ENCODE measurements around the gene OR52K2.
"Not testable (repeated sequence)": the region's sequence is repeated elsewhere in the genome, so short reads cannot be mapped to it uniquely, and the experiment has no call there.

OR52K2 gene

DNA sequence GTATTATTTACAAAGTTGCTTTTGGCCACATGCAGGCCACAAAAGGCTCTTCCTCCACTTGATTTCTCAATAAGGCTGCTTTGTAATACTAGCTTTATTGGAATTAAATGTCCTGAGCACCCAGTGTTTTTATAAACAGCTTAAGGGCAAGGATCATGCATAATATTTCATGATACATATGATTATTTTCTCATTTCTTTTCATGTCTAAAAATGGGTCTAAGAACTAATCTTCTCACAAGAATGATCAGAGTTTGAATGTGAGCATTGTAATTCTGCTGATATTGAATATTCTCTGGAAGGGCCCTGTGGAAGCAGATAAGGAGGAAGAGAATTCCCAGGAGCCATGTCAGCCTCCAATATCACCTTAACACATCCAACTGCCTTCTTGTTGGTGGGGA, at the start of gene OR52K2:
Gene OR52K2, plus strand, starts transcription at position 301 of the 400 bp plus-strand sequence. Its CDS starts 45 bp downstream, at position 346.
- in situ Hi-C loops (cut with MboI; ENCODE audit: low sequenced_read_pairs), result no loop called here

DNA sequence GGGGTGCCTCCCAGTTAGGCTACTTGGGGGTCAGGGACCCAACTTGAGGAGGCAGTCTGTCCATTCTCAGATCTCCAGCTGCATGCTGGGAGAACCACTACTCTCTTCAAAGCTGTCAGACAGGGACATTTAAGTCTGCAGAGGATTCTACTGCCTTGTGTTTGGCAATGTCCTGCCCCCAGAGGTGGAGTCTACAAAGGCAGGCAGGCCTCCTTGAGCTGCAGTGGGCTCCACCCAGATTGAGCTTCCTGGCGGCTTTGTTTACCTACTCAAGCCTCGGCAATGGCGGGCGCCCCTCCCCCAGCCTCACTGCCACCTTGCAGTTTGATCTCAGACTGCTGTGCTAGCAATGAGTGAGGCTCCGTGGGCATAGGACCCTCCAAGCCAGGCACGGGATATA, 42.9 kb upstream of the OR52K2 start:
- in situ Hi-C loops (cut with MboI; ENCODE audit: low sequenced_read_pairs), result not testable (repeated sequence)

- in situ Hi-C loops (cut with MboI; ENCODE audit: low sequenced_read_pairs), result no loop called here
Measured at GRCh38 chr11:4416306-4416705, 32.8 kb upstream of the OR52K2 start.

GRCh38 chr11:4416816-4417215, 32.3 kb upstream of the OR52K2 start:
- in situ Hi-C loops (cut with MboI; ENCODE audit: low sequenced_read_pairs), result no loop called here

DNA sequence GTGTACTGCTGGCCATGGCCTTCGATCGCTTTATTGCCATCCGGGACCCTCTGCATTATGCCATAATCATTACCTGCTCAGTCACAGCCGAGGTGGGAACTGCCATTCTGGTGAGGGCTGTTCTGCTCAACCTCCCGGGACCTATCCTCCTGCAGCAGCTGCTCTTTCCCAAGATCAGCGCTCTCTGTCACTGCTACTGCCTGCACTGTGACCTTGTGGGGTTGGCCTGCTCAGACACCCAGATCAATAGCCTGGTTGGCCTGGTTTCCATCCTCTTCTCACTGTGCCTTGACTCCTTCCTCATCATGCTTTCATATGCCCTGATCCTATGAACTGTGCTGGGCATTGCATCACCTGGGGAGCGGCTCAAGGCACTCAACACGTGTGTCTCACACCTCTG, 30.7 kb upstream of the OR52K2 start:
- in situ Hi-C loops (cut with MboI; ENCODE audit: low sequenced_read_pairs), result no loop called here

DNA sequence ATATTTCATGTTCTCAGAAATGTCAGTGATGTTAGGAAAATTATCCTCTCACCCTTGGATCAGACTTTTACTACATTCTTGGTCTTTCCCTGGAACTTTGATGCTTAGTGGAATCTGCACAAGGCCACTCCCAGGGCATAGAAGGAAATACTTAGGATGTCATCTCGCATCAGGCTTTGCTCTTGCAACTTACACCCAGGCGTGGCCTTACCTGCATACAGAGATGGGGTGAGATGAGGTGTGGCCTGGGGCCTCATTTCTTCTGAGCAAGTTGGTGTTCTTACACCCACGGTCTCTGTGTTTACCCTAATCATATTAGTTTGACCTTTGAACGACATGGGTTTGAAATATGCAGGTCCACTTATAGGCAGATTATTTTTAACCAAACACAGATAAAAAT, 19.0 kb upstream of the OR52K2 start:
- in situ Hi-C loops (cut with MboI; ENCODE audit: low sequenced_read_pairs), result no loop called here

DNA sequence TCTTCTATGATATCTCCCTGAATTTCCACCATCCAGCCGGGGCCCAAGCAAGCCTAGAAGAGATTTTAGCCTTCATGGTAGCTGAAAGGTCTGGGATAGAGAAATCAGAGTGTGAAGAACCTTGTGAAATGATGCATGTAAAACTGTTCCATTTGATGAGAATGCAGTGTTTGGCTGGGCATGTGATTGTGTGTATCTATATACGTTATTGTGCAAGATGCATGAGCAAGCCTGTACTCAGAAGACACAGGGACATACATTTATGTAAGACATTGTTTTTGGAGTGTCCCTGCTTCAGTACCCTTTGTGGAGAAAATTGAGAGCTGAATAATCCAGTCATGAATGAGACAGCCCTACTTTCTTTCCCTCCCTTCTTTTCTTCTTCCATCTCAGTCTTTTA, 15.2 kb upstream of the OR52K2 start:
- in situ Hi-C loops (cut with MboI; ENCODE audit: low sequenced_read_pairs), result no loop called here

- in situ Hi-C loops (cut with MboI; ENCODE audit: low sequenced_read_pairs), result no loop called here
Measured at GRCh38 chr11:4436411-4436810, 12.7 kb upstream of the OR52K2 start.

- in situ Hi-C loops (cut with MboI; ENCODE audit: low sequenced_read_pairs), result no loop called here
Measured at GRCh38 chr11:4441515-4441914, 7.6 kb upstream of the OR52K2 start.

GRCh38 chr11:4443232-4443891, 5.7 kb upstream of the OR52K2 start:
- in situ Hi-C loops (cut with MboI; ENCODE audit: low sequenced_read_pairs), result no loop called here

GRCh38 chr11:4453118-4453517, 4.0 kb downstream of the OR52K2 start:
- in situ Hi-C loops (cut with MboI; ENCODE audit: low sequenced_read_pairs), result no loop called here

DNA sequence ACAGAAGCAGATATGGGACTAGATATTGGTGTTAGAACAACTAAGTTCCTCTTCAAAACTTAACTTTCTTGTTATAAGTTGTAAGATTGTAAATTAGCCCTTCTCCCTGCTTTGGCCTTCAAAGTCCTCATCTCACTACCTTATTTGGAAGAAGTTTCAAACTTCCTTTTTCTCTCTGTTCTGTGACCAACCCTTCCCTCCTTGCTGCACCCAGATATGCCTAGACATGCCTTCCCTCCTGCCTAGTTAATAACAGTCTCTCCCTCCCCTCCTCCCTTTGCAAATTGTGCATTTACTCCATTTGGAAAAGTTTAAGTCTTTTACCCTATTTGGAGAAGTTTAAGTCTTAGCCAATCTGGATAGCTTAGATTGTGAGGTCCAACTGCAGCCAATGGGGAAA, 4.9 kb downstream of the OR52K2 start:
- in situ Hi-C loops (cut with MboI; ENCODE audit: low sequenced_read_pairs), result no loop called here

DNA sequence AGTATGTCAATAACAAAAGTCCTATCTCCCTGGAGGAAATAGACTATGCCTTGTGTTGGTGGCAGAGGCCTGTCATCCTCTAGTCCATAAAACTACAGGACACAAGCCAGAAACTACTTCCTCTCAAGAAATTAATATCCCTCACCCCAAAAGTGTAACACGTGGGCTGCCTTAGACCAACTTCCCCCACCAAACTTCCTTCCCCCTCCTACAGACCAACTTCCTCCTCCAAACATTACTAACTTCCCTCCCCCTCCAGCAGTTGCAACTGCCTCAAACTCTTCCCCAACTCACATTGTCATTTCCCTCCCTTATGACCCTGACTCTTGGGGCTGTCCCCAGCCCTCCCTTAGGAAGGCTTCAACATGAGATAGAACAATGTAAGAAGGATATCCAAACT, 6.3 kb downstream of the OR52K2 start:
- in situ Hi-C loops (cut with MboI; ENCODE audit: low sequenced_read_pairs), result no loop called here

DNA sequence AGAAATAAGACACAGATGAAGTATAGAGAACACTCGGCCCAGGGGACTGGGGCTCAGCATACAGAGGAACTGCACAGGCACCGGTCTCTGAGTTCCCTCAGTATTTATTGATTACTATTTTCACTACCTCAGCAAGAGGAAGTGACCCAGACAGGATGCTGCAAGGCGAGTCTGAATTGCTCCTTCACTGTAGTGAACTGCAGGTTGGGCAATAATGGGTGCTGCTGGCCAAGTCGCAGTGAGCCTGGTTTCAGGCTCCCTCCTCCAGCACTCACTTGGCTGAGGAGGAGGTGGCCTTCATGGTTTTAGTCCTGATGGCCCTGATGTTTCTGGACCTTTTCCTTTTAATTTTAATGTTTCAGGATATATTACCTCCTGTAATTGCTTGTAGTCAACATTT, 10.4 kb downstream of the OR52K2 start:
- in situ Hi-C loops (cut with MboI; ENCODE audit: low sequenced_read_pairs), result no loop called here

- in situ Hi-C loops (cut with MboI; ENCODE audit: low sequenced_read_pairs), result no loop called here
Measured at GRCh38 chr11:4460151-4460550, 11.1 kb downstream of the OR52K2 start.

DNA sequence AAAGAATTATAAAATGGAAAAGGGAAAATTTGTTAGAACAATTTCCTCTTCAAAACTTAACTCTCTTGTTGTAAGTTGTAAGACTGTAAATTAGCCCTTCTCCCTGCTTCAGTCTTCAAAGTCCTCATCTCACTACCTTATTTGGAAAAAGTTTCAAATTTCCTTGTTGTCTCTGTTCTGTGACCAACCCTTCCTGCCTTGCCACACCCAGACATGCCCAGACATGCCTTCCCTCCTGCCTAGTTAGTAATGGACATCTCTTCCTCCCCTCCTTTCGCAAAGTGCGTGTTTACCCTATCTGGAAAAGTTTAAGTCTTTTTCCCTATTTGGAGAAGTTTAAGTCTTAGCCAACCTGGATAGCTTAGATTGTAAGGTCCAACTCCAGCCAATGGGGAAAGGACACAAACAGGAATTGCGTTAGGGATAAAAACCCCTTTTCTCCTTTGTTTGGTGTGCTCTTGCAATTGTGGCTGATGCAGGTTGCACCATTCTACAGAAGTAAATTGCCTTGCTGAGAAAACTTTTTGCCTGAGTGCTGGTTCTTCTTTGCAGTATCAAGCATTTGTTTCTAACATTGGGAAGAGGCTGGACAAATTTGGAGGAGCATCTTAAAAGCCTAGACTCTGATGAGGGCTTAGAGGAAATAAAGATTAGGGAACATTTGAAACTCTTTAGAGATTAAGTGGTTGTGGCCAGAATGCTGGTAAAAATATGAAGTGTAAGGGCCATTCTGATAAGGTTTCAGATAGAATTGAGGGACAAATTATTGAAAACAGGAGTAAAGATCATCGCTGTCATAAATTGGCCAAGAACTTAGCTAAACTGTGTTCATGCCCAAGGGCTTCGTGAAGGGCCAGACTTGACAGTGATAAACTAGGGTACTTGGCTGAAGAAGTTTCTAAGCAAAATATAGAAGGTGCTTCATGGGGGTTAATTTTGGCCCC, 15.4 kb downstream of the OR52K2 start:
- in situ Hi-C loops (cut with MboI; ENCODE audit: low sequenced_read_pairs), result no loop called here

- in situ Hi-C loops (cut with MboI; ENCODE audit: low sequenced_read_pairs), result no loop called here
Measured at GRCh38 chr11:4465407-4465806, 16.3 kb downstream of the OR52K2 start.

GRCh38 chr11:4466131-4466870, 17.2 kb downstream of the OR52K2 start:
- in situ Hi-C loops (cut with MboI; ENCODE audit: low sequenced_read_pairs), result no loop called here

GRCh38 chr11:4466871-4467442, 17.9 kb downstream of the OR52K2 start:
- in situ Hi-C loops (cut with MboI; ENCODE audit: low sequenced_read_pairs), result no loop called here

GRCh38 chr11:4467811-4468606, 18.9 kb downstream of the OR52K2 start:
- in situ Hi-C loops (cut with MboI; ENCODE audit: low sequenced_read_pairs), result no loop called here
